A673 (cell line): ENCODE results near the gene ESRRB. TPM values are rescaled to one million over a fixed set of nuclear protein-coding genes. Genes with fewer than 3 reads are reported as not detected.

ENCODE experiments used
- BruUV-seq: library from RNA; stranded (reverse); fragments of 400-500 nt; replicated peaks from 2 replicates; lab custom pipeline; 2021; lab: Mats Ljungman, UMichigan
- CTCF ChIA-PET: fragments of 300-600 bp; sonication (Branson Sonifier 250); formaldehyde crosslinking; loops from one replicate; lab custom pipeline; 2022; ENCODE audit warnings: antibody characterized with exemption; lab: Charles Lee
- POLR2A ChIA-PET: fragments of 300-600 bp; sonication (Branson Sonifier 250); formaldehyde crosslinking; loops from one replicate; lab custom pipeline; 2022; ENCODE audit warnings: antibody characterized with exemption; ENCODE audit not compliant: low non-redundant PET; lab: Charles Lee
- DNase-seq: peaks from one replicate; pipeline ENCODE4 v3.0.0-alpha.2; 2015; ENCODE audit warnings: low spot score
- H3K27ac ChIP-seq: fragments of 200-600 bp; sonication (generic); 2 replicates; pipeline ENCODE4 v1.5.1; 2016; ENCODE audit warnings: mixed run types, low read depth, mild to moderate bottlenecking, mixed read lengths, antibody characterized with exemption, low read length; ENCODE audit not compliant: poor library complexity, severe bottlenecking
- H3K27me3 ChIP-seq: fragments of 200-600 bp; sonication (generic); replicated peaks from 2 replicates; pipeline ENCODE4 v1.6.1; 2017; ENCODE audit warnings: mixed run types, low read depth, mild to moderate bottlenecking, mixed read lengths, antibody characterized with exemption, low read length; ENCODE audit not compliant: insufficient read depth, poor library complexity
- H3K36me3 ChIP-seq: fragments of 200-600 bp; sonication (generic); 2 replicates; pipeline ENCODE4 v1.6.1; 2016; ENCODE audit warnings: mixed run types, mild to moderate bottlenecking, mixed read lengths, antibody characterized with exemption, low read length; ENCODE audit not compliant: insufficient read depth, poor library complexity, severe bottlenecking
- H3K4me1 ChIP-seq: fragments of 200-600 bp; sonication (generic); 2 replicates; pipeline ENCODE4 v1.6.1; 2017; ENCODE audit warnings: mixed run types, mild to moderate bottlenecking, mixed read lengths, antibody characterized with exemption, low read length; ENCODE audit not compliant: insufficient read depth, poor library complexity, severe bottlenecking
- H3K4me3 ChIP-seq: fragments of 200-600 bp; sonication (generic); 2 replicates; pipeline ENCODE4 v1.5.1; 2016; ENCODE audit warnings: low read depth, mixed run types, mild to moderate bottlenecking, mixed read lengths, low read length; ENCODE audit not compliant: poor library complexity, severe bottlenecking
- H3K9me3 ChIP-seq: fragments of 200-600 bp; sonication (generic); 2 replicates; pipeline ENCODE4 v1.6.1; 2016; ENCODE audit warnings: mixed run types, low read depth, mild to moderate bottlenecking, mixed read lengths, antibody characterized with exemption, low read length; ENCODE audit not compliant: poor library complexity, severe bottlenecking
- EZH2 ChIP-seq: fragments of 200-600 bp; sonication (generic); IDR thresholded peaks from 2 replicates; pipeline ENCODE4 v1.6.1; 2017; ENCODE audit warnings: borderline replicate concordance, low read depth, mild to moderate bottlenecking, mixed read lengths, antibody characterized with exemption, low read length; ENCODE audit not compliant: poor library complexity, severe bottlenecking
- intact Hi-C: fragments of 100-400 bp; cut with micrococcal nuclease; formaldehyde crosslinking; loops from one replicate; pipeline ENCODE4 v1.10.0; 2022; ENCODE audit not compliant: unreplicated experiment
- total RNA-seq: library from RNA; stranded (reverse); gene quantifications from 2 replicates; pipeline ENCODE4 v1.2.3, GENCODE V29; 2021
- TF ChIP-seq, protein P1 (sequence below): fragments of 300-800, 200-600 bp; sonication (generic); conservative IDR thresholded peaks from 2 replicates; pipeline ENCODE4 v1.5.1; 2017; ENCODE audit warnings: low read depth, mild to moderate bottlenecking, antibody characterized with exemption, low read length, moderate library complexity, mixed read lengths

ESRRB gene
- total RNA-seq, 1 experiment from 2014 or later, result 0.47 TPM

GRCh38 chr14:76547831-76548230 lies 171.9 kb downstream of the ESRRB start:
- BruUV-seq, result no TSS peak
- CTCF ChIA-PET, result interaction anchor here (0.6 kb wide), 1 partner anchor 265 kb away, joined by 3 read pairs; no protein-coding TSS in a partner anchor

GRCh38 chr14:76550534-76550933 lies 174.6 kb downstream of the ESRRB start:
- Histone ChIP-seq H3K4me1 (peaks cover 19% of the 10 kb centered on the region), H3K4me3 (no peak overlapping the region), H3K36me3 (no peaks in the 10 kb centered on the region), H3K27me3 (no peaks in the 10 kb centered on the region), H3K27ac (peak overlapping the region; percentile 25), H3K9me3 (no peaks in the 10 kb centered on the region)
- no TSS peak for BruUV-seq
- CTCF ChIA-PET, result interaction anchor here (0.6 kb wide), 1 partner anchor 164 kb away, joined by 8 read pairs; no protein-coding TSS in a partner anchor
- DNase-seq, result peak; percentile 56
- TF ChIP-seq, protein P1, sequence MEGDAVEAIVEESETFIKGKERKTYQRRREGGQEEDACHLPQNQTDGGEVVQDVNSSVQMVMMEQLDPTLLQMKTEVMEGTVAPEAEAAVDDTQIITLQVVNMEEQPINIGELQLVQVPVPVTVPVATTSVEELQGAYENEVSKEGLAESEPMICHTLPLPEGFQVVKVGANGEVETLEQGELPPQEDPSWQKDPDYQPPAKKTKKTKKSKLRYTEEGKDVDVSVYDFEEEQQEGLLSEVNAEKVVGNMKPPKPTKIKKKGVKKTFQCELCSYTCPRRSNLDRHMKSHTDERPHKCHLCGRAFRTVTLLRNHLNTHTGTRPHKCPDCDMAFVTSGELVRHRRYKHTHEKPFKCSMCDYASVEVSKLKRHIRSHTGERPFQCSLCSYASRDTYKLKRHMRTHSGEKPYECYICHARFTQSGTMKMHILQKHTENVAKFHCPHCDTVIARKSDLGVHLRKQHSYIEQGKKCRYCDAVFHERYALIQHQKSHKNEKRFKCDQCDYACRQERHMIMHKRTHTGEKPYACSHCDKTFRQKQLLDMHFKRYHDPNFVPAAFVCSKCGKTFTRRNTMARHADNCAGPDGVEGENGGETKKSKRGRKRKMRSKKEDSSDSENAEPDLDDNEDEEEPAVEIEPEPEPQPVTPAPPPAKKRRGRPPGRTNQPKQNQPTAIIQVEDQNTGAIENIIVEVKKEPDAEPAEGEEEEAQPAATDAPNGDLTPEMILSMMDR, result no peak
- TF ChIP-seq EZH2, result no peak
- POLR2A ChIA-PET, result no interaction called here
- intact Hi-C loops, result no loop called here

More at GRCh38 chr14:76547831-76548230, 171.9 kb downstream of the ESRRB start:
- Histone ChIP-seq H3K27ac (no peak overlapping the region), H3K27me3 (no peaks in the 10 kb centered on the region), H3K4me1 (peaks cover 30% of the 10 kb centered on the region), H3K36me3 (no peaks in the 10 kb centered on the region), H3K4me3 (no peak overlapping the region), H3K9me3 (no peaks in the 10 kb centered on the region)
- no peak for TF ChIP-seq EZH2
- TF ChIP-seq, protein P1, result no peak
- POLR2A ChIA-PET, result no interaction called here
- DNase-seq, result no peak
- intact Hi-C loops, result no loop called here

GRCh38 chr14:76551116-76551515 lies 175.2 kb downstream of the ESRRB start:
- Histone ChIP-seq H3K9me3 (no peaks in the 10 kb centered on the region), H3K36me3 (no peaks in the 10 kb centered on the region), H3K4me1 (peaks cover 16% of the 10 kb centered on the region), H3K27me3 (no peaks in the 10 kb centered on the region), H3K4me3 (no peak overlapping the region), H3K27ac (peak overlapping the region; percentile 25)
- DNase-seq, result no peak
- intact Hi-C loops, result no loop called here
- POLR2A ChIA-PET, result no interaction called here
- no peak for TF ChIP-seq EZH2
- TF ChIP-seq, protein P1, result no peak
- no TSS peak for BruUV-seq
- CTCF ChIA-PET, result no interaction called here

Other genes starting within 250 kb of the ESRRB start
- 60.3 and 63.2 TPM in 2 replicates for gene GPATCH2L, start 224.2 kb upstream of the ESRRB start, total RNA-seq